MM.1S (cell line): ENCODE measurements around the gene DLX1.

Experiments
- DNase-seq: peaks from one replicate; pipeline ENCODE4 v3.0.0-alpha.2; 2015
- H2AFZ ChIP-seq: fragments of 300-600 bp; sonication (generic); 2 replicates; pipeline ENCODE4 v1.6.0; 2016; ENCODE audit warnings: antibody characterized with exemption, low read length
- H3F3A ChIP-seq: fragments of 300-600 bp; sonication (generic); 2 replicates; pipeline ENCODE4 v1.6.1; 2016; ENCODE audit warnings: mild to moderate bottlenecking, antibody characterized with exemption, low read length, moderate library complexity, mixed read lengths; ENCODE audit not compliant: insufficient read depth
- H3K27ac ChIP-seq: fragments of 300-600 bp; sonication (generic); 2 replicates; pipeline ENCODE4 v1.5.1; 2016; ENCODE audit warnings: mild to moderate bottlenecking, low read length
- H3K27me3 ChIP-seq: fragments of 300-600 bp; sonication (generic); replicated peaks from 2 replicates; pipeline ENCODE4 v1.6.0; 2016; ENCODE audit warnings: low read length; ENCODE audit not compliant: insufficient read depth
- H3K36me3 ChIP-seq: fragments of 300-600 bp; sonication (generic); replicated peaks from 2 replicates; pipeline ENCODE4 v1.6.1; 2016; ENCODE audit warnings: mild to moderate bottlenecking, low read length, mixed read lengths; ENCODE audit not compliant: insufficient read depth
- H3K4me1 ChIP-seq: fragments of 300-600 bp; sonication (generic); 2 replicates; pipeline ENCODE4 v1.6.1; 2016; ENCODE audit warnings: low read length, mixed read lengths
- H3K4me2 ChIP-seq: fragments of 300-600 bp; sonication (generic); 2 replicates; pipeline ENCODE4 v1.6.0; 2016; ENCODE audit warnings: low read depth, low read length
- H3K4me3 ChIP-seq: fragments of 300-600 bp; sonication (generic); 2 replicates; pipeline ENCODE4 v1.5.1; 2016; ENCODE audit warnings: low read length, mixed read lengths
- H3K79me2 ChIP-seq: fragments of 300-600 bp; sonication (generic); 2 replicates; pipeline ENCODE4 v1.6.1; 2016; ENCODE audit warnings: mixed run types, low read length, mixed read lengths
- H3K9ac ChIP-seq: fragments of 300-600 bp; sonication (generic); 2 replicates; pipeline ENCODE4 v1.6.1; 2016; ENCODE audit warnings: low read length, mixed read lengths
- H3K9me2 ChIP-seq: fragments of 300-600 bp; sonication (generic); replicated peaks from 2 replicates; pipeline ENCODE4 v1.6.1; 2016; ENCODE audit warnings: mild to moderate bottlenecking, low read length, mixed read lengths; ENCODE audit not compliant: insufficient read depth
- H3K9me3 ChIP-seq: fragments of 300-600 bp; sonication (generic); replicated peaks from 2 replicates; pipeline ENCODE4 v1.6.1; 2016; ENCODE audit warnings: mild to moderate bottlenecking, low read length, mixed read lengths; ENCODE audit not compliant: insufficient read depth
- H4K20me1 ChIP-seq: fragments of 300-600 bp; sonication (generic); 2 replicates; pipeline ENCODE4 v1.6.1; 2016; ENCODE audit warnings: mild to moderate bottlenecking, low read length, moderate library complexity, mixed read lengths; ENCODE audit not compliant: insufficient read depth
- EZH2 ChIP-seq: fragments of 300-600 bp; sonication (generic); optimal IDR thresholded peaks from 2 replicates; pipeline ENCODE3; 2017; ENCODE audit warnings: low read depth, mild to moderate bottlenecking, antibody characterized with exemption, low read length, mixed read lengths
- EZH2phosphoT487 ChIP-seq: fragments of 300-600 bp; sonication (generic); IDR thresholded peaks from 2 replicates; pipeline ENCODE4 v1.6.1; 2018; ENCODE audit warnings: antibody characterized with exemption, low read length
- TF ChIP-seq, protein P1 (sequence below): fragments of 300-600 bp; sonication (generic); IDR thresholded peaks from 2 replicates; pipeline ENCODE4 v1.5.1; 2016; ENCODE audit warnings: antibody characterized with exemption, low read length, mixed read lengths

The DLX1 gene

DNA sequence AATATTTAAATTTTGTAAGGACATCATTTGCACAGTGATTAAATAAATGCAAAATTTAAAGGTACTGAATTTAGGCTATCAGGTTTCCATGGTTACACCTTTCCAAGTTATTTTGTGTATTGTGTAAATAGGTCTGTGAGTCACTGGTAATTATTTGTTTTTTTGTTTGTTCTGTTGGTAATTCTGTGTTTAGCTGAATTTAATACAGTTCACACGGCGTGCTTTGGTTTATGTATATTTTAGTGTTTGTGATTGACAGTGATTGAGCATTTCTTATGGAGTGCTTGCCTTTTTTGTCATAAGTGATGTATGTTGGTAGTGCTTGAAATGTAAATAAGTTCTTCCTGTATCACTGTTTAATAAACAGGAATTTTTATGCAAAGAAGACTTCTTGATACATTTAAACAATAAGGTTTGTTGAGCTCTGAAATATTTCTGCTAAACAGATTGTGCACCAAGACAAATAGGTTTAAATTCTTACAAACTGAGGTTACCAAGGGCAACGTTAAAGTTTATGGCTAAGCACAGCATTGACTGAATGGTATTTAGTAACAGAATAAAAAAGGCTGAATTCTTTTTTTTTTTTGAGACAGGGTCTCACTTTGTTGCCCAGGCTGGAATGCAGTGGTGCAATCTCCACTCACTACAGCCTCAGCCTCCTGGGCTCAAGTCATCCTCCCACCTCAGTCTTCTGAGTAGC lies 38.3 kb upstream of the DLX1 start:
- Histone ChIP-seq H3K4me1 (no peaks in the 10 kb centered on the region), H2AFZ (no peak overlapping the region), H3K79me2 (no peaks in the 10 kb centered on the region), H3K4me2 (no peak overlapping the region), H3K4me3 (no peak overlapping the region), H4K20me1 (no peaks in the 10 kb centered on the region), H3K9me3 (no peaks in the 10 kb centered on the region), H3K9me2 (no peaks in the 10 kb centered on the region), H3K27ac (no peak overlapping the region), H3F3A (no peaks in the 10 kb centered on the region), H3K27me3 (no peaks in the 10 kb centered on the region), H3K9ac (no peak overlapping the region), H3K36me3 (no peaks in the 10 kb centered on the region)
- TF ChIP-seq EZH2 = no peak
- TF ChIP-seq EZH2phosphoT487 = no peak
- TF ChIP-seq, protein P1, sequence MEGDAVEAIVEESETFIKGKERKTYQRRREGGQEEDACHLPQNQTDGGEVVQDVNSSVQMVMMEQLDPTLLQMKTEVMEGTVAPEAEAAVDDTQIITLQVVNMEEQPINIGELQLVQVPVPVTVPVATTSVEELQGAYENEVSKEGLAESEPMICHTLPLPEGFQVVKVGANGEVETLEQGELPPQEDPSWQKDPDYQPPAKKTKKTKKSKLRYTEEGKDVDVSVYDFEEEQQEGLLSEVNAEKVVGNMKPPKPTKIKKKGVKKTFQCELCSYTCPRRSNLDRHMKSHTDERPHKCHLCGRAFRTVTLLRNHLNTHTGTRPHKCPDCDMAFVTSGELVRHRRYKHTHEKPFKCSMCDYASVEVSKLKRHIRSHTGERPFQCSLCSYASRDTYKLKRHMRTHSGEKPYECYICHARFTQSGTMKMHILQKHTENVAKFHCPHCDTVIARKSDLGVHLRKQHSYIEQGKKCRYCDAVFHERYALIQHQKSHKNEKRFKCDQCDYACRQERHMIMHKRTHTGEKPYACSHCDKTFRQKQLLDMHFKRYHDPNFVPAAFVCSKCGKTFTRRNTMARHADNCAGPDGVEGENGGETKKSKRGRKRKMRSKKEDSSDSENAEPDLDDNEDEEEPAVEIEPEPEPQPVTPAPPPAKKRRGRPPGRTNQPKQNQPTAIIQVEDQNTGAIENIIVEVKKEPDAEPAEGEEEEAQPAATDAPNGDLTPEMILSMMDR = no peak
- DNase-seq = no peak

DNA sequence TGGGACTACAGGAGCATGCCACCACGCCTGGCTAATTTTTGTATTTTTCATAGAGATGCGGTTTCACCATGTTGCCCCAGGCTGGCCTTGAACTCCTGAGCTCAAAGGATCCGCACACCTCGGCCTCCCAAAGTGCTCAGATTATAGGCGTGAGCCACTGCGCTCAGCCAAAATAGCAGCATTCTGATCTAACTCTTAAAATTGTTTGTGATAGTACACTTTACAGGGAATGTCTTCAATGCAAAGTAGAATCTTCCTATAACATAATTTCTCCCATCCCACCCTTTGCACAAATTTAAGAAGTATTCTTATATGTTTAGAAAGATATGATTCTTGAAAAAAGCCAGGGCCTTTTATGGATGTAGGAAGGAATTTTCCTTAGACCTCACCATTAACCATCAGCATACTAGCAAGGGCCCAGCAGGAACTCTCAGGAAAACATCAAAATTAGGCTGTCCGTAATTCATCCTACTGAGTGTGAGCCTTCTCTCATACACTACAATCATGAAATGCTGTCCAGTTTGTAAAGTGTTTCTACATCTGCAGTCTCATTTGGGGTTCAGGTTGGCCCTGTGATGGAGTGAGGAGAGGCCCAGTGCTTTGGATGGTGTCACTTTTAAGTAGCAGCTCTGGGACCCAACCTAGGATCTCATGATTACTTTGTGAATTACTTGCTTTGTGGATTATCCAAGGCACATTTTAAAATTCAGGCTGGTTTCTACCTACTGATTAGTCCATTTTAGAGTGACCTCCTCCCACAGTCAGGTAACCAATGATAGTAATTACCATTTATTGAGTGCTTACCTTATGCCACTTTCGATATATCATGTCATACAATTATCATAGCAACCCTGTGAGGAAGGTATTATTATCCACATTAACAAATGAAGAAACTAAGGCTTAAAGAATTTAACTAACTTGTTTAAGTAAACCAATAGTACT lies 37.5 kb upstream of the DLX1 start:
- no peak overlapping the region for H3K9ac ChIP-seq
- H3K36me3 ChIP-seq = no peaks in the 10 kb centered on the region
- no peaks in the 10 kb centered on the region for H3F3A ChIP-seq
- no peaks in the 10 kb centered on the region for H3K27me3 ChIP-seq
- no peak overlapping the region for H3K27ac ChIP-seq
- H3K9me2 ChIP-seq = no peaks in the 10 kb centered on the region
- TF ChIP-seq, protein P1 = no peak
- TF ChIP-seq EZH2 = no peak
- TF ChIP-seq EZH2phosphoT487 = no peak
- H3K4me2 ChIP-seq = no peak overlapping the region
- H2AFZ ChIP-seq = no peak overlapping the region
- H3K4me1 ChIP-seq = no peaks in the 10 kb centered on the region
- H3K9me3 ChIP-seq = no peaks in the 10 kb centered on the region
- no peaks in the 10 kb centered on the region for H3K79me2 ChIP-seq
- DNase-seq = no peak
- H4K20me1 ChIP-seq = no peaks in the 10 kb centered on the region
- H3K4me3 ChIP-seq = no peak overlapping the region

DNA sequence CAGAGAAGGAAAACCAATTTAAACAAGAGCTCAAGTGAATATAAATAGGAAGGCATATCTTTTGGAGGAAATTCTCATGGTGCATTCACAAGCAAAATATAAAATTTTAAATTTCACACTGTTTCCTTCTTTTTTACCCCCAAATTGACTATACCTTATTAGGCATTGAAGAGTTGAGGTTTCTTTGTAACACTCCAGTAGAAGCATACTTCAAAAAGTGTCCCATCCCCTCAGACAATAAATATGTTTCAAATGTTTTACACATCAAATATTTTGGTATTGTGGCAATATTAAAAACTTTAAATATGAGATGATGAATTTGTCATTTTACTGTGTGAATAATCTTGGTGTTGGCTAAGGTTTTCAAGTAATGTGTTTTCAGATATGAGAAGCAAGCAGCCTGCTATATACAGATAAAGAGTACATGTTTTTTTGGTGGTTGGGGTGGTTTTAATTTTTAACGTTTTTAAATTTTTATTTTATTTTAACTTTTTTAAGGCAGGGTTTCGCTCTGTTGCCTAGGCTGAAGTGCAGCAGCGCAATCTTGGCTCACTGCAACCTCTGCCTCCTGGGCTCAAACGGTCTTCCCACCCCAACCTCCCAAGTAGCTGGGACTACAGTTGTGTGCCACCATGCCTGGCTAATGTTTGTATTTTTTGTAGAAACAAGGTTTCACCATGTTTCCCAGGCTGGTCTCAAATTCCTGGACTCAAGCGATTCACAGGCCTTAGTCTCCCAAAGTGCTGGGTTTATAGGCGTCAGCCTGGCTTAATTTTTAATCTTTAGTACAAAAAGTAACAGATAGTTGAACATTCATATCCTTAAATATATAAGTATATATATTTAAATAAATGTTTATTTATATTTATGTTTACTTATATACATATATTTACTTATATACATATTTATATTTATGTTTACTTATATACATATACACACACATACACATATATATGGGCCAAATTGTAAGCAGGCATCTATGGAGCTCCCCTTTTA lies 36.5 kb upstream of the DLX1 start:
- Histone ChIP-seq H3K9me3 (no peaks in the 10 kb centered on the region), H3K4me3 (no peak overlapping the region), H3K9ac (no peak overlapping the region), H3K27ac (no peak overlapping the region), H3K4me1 (no peaks in the 10 kb centered on the region), H3K27me3 (no peaks in the 10 kb centered on the region), H3K4me2 (no peak overlapping the region), H3F3A (no peaks in the 10 kb centered on the region), H3K9me2 (no peaks in the 10 kb centered on the region), H2AFZ (no peak overlapping the region), H3K36me3 (no peaks in the 10 kb centered on the region), H4K20me1 (no peaks in the 10 kb centered on the region), H3K79me2 (no peaks in the 10 kb centered on the region)
- no peak for DNase-seq
- TF ChIP-seq EZH2 (no peak), EZH2phosphoT487 (no peak)
- TF ChIP-seq, protein P1 = no peak
